Measurements from ENCODE around the gene RXYLT1.
"Not testable (repeated sequence)": the region's sequence is repeated elsewhere in the genome, so short reads cannot be mapped to it uniquely, and the experiment has no call there.

Gene RXYLT1

GRCh38 chr12:63779498-63780481, at the start of gene RXYLT1:
RXYLT1 (plus strand) TSS chr12:63779909; CDS start chr12:63779961, 52 bp downstream.
- peak; percentile 84 for DNase-seq (ENCODE audit: low read depth)

GRCh38 chr12:63732779-63733178, 46.9 kb upstream of the RXYLT1 start:
- not testable (repeated sequence) for DNase-seq (ENCODE audit: low read depth)

GRCh38 chr12:63733585-63733984, 46.1 kb upstream of the RXYLT1 start:
- not testable (repeated sequence) for DNase-seq (ENCODE audit: low read depth)

- not testable (repeated sequence) for DNase-seq (ENCODE audit: low read depth)
Observed at GRCh38 chr12:63740551-63740950, 39.2 kb upstream of the RXYLT1 start.

GRCh38 chr12:63741431-63741830, 38.3 kb upstream of the RXYLT1 start:
- not testable (repeated sequence) for DNase-seq (ENCODE audit: low read depth)

- DNase-seq (ENCODE audit: low read depth), result not testable (repeated sequence)
Observed at GRCh38 chr12:63744110-63744509, 35.6 kb upstream of the RXYLT1 start.

GRCh38 chr12:63746470-63746869, 33.2 kb upstream of the RXYLT1 start:
- not testable (repeated sequence) for DNase-seq (ENCODE audit: low read depth)

- not testable (repeated sequence) for DNase-seq (ENCODE audit: low read depth)
Observed at GRCh38 chr12:63747136-63747535, 32.6 kb upstream of the RXYLT1 start.

GRCh38 chr12:63747553-63747952, 32.2 kb upstream of the RXYLT1 start:
- DNase-seq (ENCODE audit: low read depth), result no peak

- no peak for DNase-seq (ENCODE audit: low read depth)
Observed at GRCh38 chr12:63752283-63752682, 27.4 kb upstream of the RXYLT1 start.

- DNase-seq (ENCODE audit: low read depth), result no peak
Observed at GRCh38 chr12:63752841-63753240, 26.9 kb upstream of the RXYLT1 start.

- peak; percentile 33 for DNase-seq (ENCODE audit: low read depth)
Observed at GRCh38 chr12:63753743-63754142, 26.0 kb upstream of the RXYLT1 start.

- DNase-seq (ENCODE audit: low read depth), result no peak
Observed at GRCh38 chr12:63764481-63764880, 15.2 kb upstream of the RXYLT1 start.

- DNase-seq (ENCODE audit: low read depth), result peak; percentile 26
Observed at GRCh38 chr12:63766498-63766897, 13.2 kb upstream of the RXYLT1 start.

- no peak for DNase-seq (ENCODE audit: low read depth)
Observed at GRCh38 chr12:63770375-63770774, 9.3 kb upstream of the RXYLT1 start.

GRCh38 chr12:63777340-63777739, 2.4 kb upstream of the RXYLT1 start:
- no peak for DNase-seq (ENCODE audit: low read depth)

- DNase-seq (ENCODE audit: low read depth), result no peak
Observed at GRCh38 chr12:63782466-63782865, 2.8 kb downstream of the RXYLT1 start.

GRCh38 chr12:63787306-63787705, 7.6 kb downstream of the RXYLT1 start:
- peak; percentile 46 for DNase-seq (ENCODE audit: low read depth)

GRCh38 chr12:63790608-63790945, 10.9 kb downstream of the RXYLT1 start:
- no peak for DNase-seq (ENCODE audit: low read depth)

GRCh38 chr12:63792338-63792737, 12.6 kb downstream of the RXYLT1 start:
- DNase-seq (ENCODE audit: low read depth), result no peak

- no peak for DNase-seq (ENCODE audit: low read depth)
Observed at GRCh38 chr12:63795032-63795687, 15.5 kb downstream of the RXYLT1 start.

GRCh38 chr12:63795944-63796343, 16.2 kb downstream of the RXYLT1 start:
- DNase-seq (ENCODE audit: low read depth), result no peak

- DNase-seq (ENCODE audit: low read depth), result peak; percentile 57
Observed at GRCh38 chr12:63802012-63802608, 22.4 kb downstream of the RXYLT1 start.

Data from ELR (cell line).